AG08396 (cell line): ENCODE data around the gene CACNA2D4.
A peak's percentile ranks its signal among the peaks of the same experiment; 100 is the strongest.
"Not testable (repeated sequence)": the region's sequence is repeated elsewhere in the genome, so short reads cannot be mapped to it uniquely, and the experiment has no call there.

Experiments used
- DNase-seq: peaks from one replicate; pipeline ENCODE4 v3.0.0; 2012; ENCODE audit warnings: low spot score, mixed read lengths

The CACNA2D4 gene

GRCh38 chr12:1832801-1833595 lies 85.5 kb downstream of the CACNA2D4 start:
- DNase-seq: no peak

- peak; percentile 87 for DNase-seq
Measured at GRCh38 chr12:1830981-1831963, 87.2 kb downstream of the CACNA2D4 start.

- no peak for DNase-seq
Measured at GRCh38 chr12:1830401-1830845, 88.0 kb downstream of the CACNA2D4 start.

- no peak for DNase-seq
Measured at GRCh38 chr12:1829306-1829900, 89.0 kb downstream of the CACNA2D4 start.

- no peak for DNase-seq
Measured at GRCh38 chr12:1828856-1829255, 89.6 kb downstream of the CACNA2D4 start.

- no peak for DNase-seq
Measured at GRCh38 chr12:1827826-1828805, 90.3 kb downstream of the CACNA2D4 start.

GRCh38 chr12:1826867-1827705 lies 91.4 kb downstream of the CACNA2D4 start:
- DNase-seq: no peak

- no peak for DNase-seq
Measured at GRCh38 chr12:1826401-1826800, 92.1 kb downstream of the CACNA2D4 start.

- no peak for DNase-seq
Measured at GRCh38 chr12:1825382-1826102, 92.9 kb downstream of the CACNA2D4 start.

GRCh38 chr12:1823237-1823636 lies 95.2 kb downstream of the CACNA2D4 start:
- no peak for DNase-seq

- no peak for DNase-seq
Measured at GRCh38 chr12:1822699-1823098, 95.8 kb downstream of the CACNA2D4 start.

GRCh38 chr12:1821805-1822204 lies 96.6 kb downstream of the CACNA2D4 start:
- no peak for DNase-seq

GRCh38 chr12:1820896-1821291 lies 97.6 kb downstream of the CACNA2D4 start:
- DNase-seq: no peak

GRCh38 chr12:1820191-1820895 lies 98.1 kb downstream of the CACNA2D4 start, which contains the start of gene LRTM2:
LRTM2 (plus strand) TSS chr12:1820565; CDS start chr12:1828149, 7,584 bp downstream.
- no peak for DNase-seq

- no peak for DNase-seq
Measured at GRCh38 chr12:1819571-1819970, 98.9 kb downstream of the CACNA2D4 start.

GRCh38 chr12:1819050-1819449 lies 99.4 kb downstream of the CACNA2D4 start:
- no peak for DNase-seq

GRCh38 chr12:1817928-1818327 lies 100.5 kb downstream of the CACNA2D4 start:
- not testable (repeated sequence) for DNase-seq

- DNase-seq: no peak
Measured at GRCh38 chr12:1816730-1817348, 101.6 kb downstream of the CACNA2D4 start.
